ENCODE results near the gene CARS1. TPM values are rescaled to one million over a fixed set of nuclear protein-coding genes. Genes with fewer than 3 reads are reported as not detected.

Gene CARS1
- total RNA-seq, 1 donor: 106 TPM

DNA sequence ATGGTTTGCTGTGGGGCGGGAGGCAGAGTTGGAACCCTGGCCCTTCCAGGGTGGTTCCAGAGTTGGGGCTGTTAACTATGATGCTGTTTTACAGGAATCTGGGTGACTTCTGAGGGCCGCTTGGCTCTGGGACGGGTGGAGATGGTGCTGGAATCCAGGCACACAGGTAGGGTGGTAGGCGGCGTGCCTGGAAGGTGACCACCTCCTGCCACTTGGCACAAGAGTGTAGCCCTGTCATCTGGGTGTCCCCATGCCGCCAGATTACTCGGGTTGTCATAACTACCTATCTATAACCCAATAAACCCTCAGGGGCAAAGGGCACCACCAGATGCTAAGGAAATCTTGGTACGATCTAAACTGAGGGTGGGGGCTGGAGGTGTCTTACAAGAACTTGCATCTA, 1.3 kb downstream of the CARS1 start:
- peaks cover 17% of the 10 kb centered on the region for H3K4me1 ChIP-seq (ENCODE audit: insufficient read depth, low read length)
- H2AFZ ChIP-seq (ENCODE audit: low read length): no peak overlapping the region
- peak overlapping the region; percentile 85 for H3K27ac ChIP-seq (ENCODE audit: low read depth, low read length)
- H3K4me2 ChIP-seq (ENCODE audit: insufficient read depth, low read length): peak overlapping the region; percentile 81
- H3K4me3 ChIP-seq (ENCODE audit: insufficient read depth, low read length): peak overlapping the region; percentile 98
- H3K9me3 ChIP-seq (ENCODE audit: low read depth, low read length): no peaks in the 10 kb centered on the region
- H3K79me2 ChIP-seq (ENCODE audit: insufficient read depth, low read length): peaks cover 61% of the 10 kb centered on the region
- peaks cover 21% of the 10 kb centered on the region for H3K36me3 ChIP-seq (ENCODE audit: insufficient read depth, low read length)
- H3K27me3 ChIP-seq (ENCODE audit: insufficient read depth, low read length): no peaks in the 10 kb centered on the region
- peaks cover 24% of the 10 kb centered on the region for H4K20me1 ChIP-seq (ENCODE audit: insufficient read depth, low read length)
- TF ChIP-seq, protein P1, sequence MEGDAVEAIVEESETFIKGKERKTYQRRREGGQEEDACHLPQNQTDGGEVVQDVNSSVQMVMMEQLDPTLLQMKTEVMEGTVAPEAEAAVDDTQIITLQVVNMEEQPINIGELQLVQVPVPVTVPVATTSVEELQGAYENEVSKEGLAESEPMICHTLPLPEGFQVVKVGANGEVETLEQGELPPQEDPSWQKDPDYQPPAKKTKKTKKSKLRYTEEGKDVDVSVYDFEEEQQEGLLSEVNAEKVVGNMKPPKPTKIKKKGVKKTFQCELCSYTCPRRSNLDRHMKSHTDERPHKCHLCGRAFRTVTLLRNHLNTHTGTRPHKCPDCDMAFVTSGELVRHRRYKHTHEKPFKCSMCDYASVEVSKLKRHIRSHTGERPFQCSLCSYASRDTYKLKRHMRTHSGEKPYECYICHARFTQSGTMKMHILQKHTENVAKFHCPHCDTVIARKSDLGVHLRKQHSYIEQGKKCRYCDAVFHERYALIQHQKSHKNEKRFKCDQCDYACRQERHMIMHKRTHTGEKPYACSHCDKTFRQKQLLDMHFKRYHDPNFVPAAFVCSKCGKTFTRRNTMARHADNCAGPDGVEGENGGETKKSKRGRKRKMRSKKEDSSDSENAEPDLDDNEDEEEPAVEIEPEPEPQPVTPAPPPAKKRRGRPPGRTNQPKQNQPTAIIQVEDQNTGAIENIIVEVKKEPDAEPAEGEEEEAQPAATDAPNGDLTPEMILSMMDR (IDR thresholded peaks at IDR 0.05; ENCODE audit: extremely low read depth, low read depth, low read length): no peak
- no peak for DNase-seq (ENCODE audit: insufficient read length, low spot score, missing footprints)

DNA sequence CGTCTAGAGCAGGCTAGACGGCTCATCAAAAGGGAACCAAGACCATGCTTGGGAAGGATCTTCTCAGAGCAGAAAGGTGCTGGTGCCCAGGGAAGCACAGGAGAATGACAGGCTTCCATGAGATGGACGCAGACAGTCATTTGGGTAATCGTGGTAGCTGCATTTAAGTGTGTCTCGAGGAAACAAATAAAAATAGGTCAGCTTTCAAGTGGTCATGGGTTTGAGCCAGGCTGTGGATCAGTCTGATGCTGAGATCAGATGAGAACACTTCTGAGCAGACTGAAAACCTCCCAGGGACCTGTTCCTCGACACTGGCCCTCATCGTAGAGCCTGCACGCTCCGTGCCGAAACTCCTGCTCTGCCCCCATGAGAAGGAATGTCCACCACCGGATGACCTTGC, 4.7 kb downstream of the CARS1 start:
- no peak overlapping the region for H3K4me3 ChIP-seq (ENCODE audit: insufficient read depth, low read length)
- peaks cover 43% of the 10 kb centered on the region for H4K20me1 ChIP-seq (ENCODE audit: insufficient read depth, low read length)
- peak; percentile 51 for DNase-seq (ENCODE audit: insufficient read length, low spot score, missing footprints)
- H3K79me2 ChIP-seq (ENCODE audit: insufficient read depth, low read length): peaks cover 92% of the 10 kb centered on the region
- H3K36me3 ChIP-seq (ENCODE audit: insufficient read depth, low read length): peaks cover 28% of the 10 kb centered on the region
- no peaks in the 10 kb centered on the region for H3K27me3 ChIP-seq (ENCODE audit: insufficient read depth, low read length)
- no peak overlapping the region for H3K27ac ChIP-seq (ENCODE audit: low read depth, low read length)
- no peak overlapping the region for H2AFZ ChIP-seq (ENCODE audit: low read length)
- peaks cover 25% of the 10 kb centered on the region for H3K4me1 ChIP-seq (ENCODE audit: insufficient read depth, low read length)
- H3K4me2 ChIP-seq (ENCODE audit: insufficient read depth, low read length): no peak overlapping the region
- no peaks in the 10 kb centered on the region for H3K9me3 ChIP-seq (ENCODE audit: low read depth, low read length)
- TF ChIP-seq, protein P1 (IDR thresholded peaks at IDR 0.05; ENCODE audit: extremely low read depth, low read depth, low read length): no peak

DNA sequence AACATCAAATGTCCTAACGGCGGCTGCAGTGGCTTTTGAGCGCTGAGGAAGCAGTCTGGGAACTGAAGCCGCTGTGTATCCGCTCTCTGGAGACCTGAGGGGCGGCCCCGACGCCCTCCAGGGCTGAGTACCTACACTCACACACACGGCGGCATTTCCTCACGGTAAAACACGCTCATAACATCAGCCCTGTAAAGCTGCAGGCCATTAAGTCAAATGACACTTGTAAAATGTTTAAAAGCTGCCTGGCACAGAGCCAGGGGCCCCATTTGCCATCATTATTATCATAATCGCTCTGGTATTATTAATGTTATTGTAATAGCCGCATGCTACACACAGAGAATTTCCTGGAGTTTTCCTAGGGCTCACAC, 5.1 kb downstream of the CARS1 start:
- TF ChIP-seq, protein P1 (IDR thresholded peaks at IDR 0.05; ENCODE audit: extremely low read depth, low read depth, low read length): no peak
- Histone ChIP-seq H3K4me3 (ENCODE audit: insufficient read depth, low read length) (no peak overlapping the region), H3K27me3 (ENCODE audit: insufficient read depth, low read length) (no peaks in the 10 kb centered on the region), H2AFZ (ENCODE audit: low read length) (no peak overlapping the region), H3K36me3 (ENCODE audit: insufficient read depth, low read length) (peaks cover 32% of the 10 kb centered on the region), H3K9me3 (ENCODE audit: low read depth, low read length) (no peaks in the 10 kb centered on the region), H3K4me1 (ENCODE audit: insufficient read depth, low read length) (peaks cover 25% of the 10 kb centered on the region), H4K20me1 (ENCODE audit: insufficient read depth, low read length) (peaks cover 45% of the 10 kb centered on the region), H3K4me2 (ENCODE audit: insufficient read depth, low read length) (no peak overlapping the region), H3K27ac (ENCODE audit: low read depth, low read length) (peak overlapping the region; percentile 39), H3K79me2 (ENCODE audit: insufficient read depth, low read length) (peaks cover 95% of the 10 kb centered on the region)
- DNase-seq (ENCODE audit: insufficient read length, low spot score, missing footprints): no peak

DNA sequence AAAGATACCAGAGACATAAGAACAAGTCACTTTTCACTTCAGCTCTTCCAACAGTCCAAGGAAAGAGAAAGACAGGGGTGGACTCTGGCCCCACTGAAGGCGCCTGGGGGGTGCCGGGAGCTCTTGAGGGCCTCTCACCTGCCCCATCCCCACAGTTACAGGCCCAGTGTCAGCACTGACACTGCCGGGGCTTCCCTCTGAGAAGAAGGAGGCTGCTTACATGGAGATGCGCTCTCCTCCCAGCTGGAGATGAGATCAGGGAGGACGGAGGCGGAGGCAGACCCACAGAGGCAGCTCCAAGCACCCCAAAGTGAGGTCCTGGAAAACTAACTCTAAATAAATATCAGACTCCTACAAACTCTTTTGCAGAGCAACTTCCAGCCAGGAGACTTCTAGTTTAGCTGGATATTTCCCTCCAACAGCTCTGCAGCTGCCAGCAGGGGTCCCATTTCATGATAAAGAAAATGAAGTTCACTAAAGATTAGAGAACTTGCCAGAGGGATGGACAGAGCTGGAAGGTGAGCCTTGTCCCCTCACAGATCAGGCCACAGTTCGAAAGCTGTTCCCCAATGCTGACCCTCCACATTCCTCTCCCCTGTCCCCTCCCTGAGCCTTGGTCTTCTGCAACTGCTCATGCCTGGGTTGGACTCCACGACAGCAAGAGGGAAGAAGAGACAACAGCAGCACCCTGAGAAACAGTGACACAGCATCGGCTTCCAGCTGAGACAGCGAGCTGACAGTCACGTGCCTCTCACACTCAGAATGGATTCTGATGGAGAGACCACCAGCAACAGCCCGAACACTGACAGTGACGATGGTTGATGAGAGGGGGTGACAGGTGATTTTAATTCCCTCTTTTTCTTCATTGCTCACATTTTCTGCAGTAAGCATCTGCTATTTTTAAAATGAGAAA, 5.8 kb downstream of the CARS1 start:
- H3K4me3 ChIP-seq (ENCODE audit: insufficient read depth, low read length): no peak overlapping the region
- H4K20me1 ChIP-seq (ENCODE audit: insufficient read depth, low read length): peaks cover 46% of the 10 kb centered on the region
- H2AFZ ChIP-seq (ENCODE audit: low read length): no peak overlapping the region
- peaks cover 25% of the 10 kb centered on the region for H3K4me1 ChIP-seq (ENCODE audit: insufficient read depth, low read length)
- H3K27me3 ChIP-seq (ENCODE audit: insufficient read depth, low read length): no peaks in the 10 kb centered on the region
- peaks cover 36% of the 10 kb centered on the region for H3K36me3 ChIP-seq (ENCODE audit: insufficient read depth, low read length)
- H3K79me2 ChIP-seq (ENCODE audit: insufficient read depth, low read length): peaks cover 94% of the 10 kb centered on the region
- no peaks in the 10 kb centered on the region for H3K9me3 ChIP-seq (ENCODE audit: low read depth, low read length)
- TF ChIP-seq, protein P1 (IDR thresholded peaks at IDR 0.05; ENCODE audit: extremely low read depth, low read depth, low read length): peak; percentile 35
- no peak for DNase-seq (ENCODE audit: insufficient read length, low spot score, missing footprints)
- H3K27ac ChIP-seq (ENCODE audit: low read depth, low read length): peak overlapping the region; percentile 39
- no peak overlapping the region for H3K4me2 ChIP-seq (ENCODE audit: insufficient read depth, low read length)

Measured in osteoblast (primary cell).